Nephron progenitor cell (in vitro differentiated cells): ENCODE results near the gene CDK15.

Source experiments
- DNase-seq: peaks from one replicate; pipeline ENCODE4 v3.0.0; 2021
- H3K27ac Mint-ChIP-seq: 2 replicates; pipeline ENCODE4 v1.8.0; 2021; ENCODE audit warnings: mild to moderate bottlenecking, moderate library complexity, mixed read lengths
- H3K27me3 Mint-ChIP-seq: 2 replicates; pipeline ENCODE4 v1.8.0; 2021; ENCODE audit warnings: mild to moderate bottlenecking, low read depth, mixed read lengths; ENCODE audit not compliant: poor library complexity
- H3K36me3 Mint-ChIP-seq: 2 replicates; pipeline ENCODE4 v1.8.0; 2021; ENCODE audit warnings: low read depth, mixed read lengths
- H3K4me1 Mint-ChIP-seq: 2 replicates; pipeline ENCODE4 v1.8.0; 2021; ENCODE audit warnings: mixed read lengths
- H3K4me3 Mint-ChIP-seq: 2 replicates; pipeline ENCODE4 v1.8.0; 2021; ENCODE audit warnings: mild to moderate bottlenecking, moderate library complexity, mixed read lengths
- H3K9me3 Mint-ChIP-seq: 2 replicates; pipeline ENCODE4 v1.8.0; 2021; ENCODE audit warnings: mild to moderate bottlenecking, moderate library complexity, mixed read lengths
- CTCF ChIP-seq: fragments of 200-600 bp; sonication (generic); IDR thresholded peaks from 2 replicates; pipeline ENCODE4 v1.5.0; 2021; ENCODE audit warnings: antibody characterized with exemption

The CDK15 gene

GRCh38 chr2:201790989-201791388 is 15.3 kb upstream of the CDK15 start:
- no peak for TF ChIP-seq CTCF
- Mint-ChIP-seq H3K9me3 (no peaks in the 10 kb centered on the region), H3K4me1 (peaks cover 6% of the 10 kb centered on the region), H3K36me3 (no peaks in the 10 kb centered on the region), H3K27me3 (peaks cover 18% of the 10 kb centered on the region), H3K27ac (no peak overlapping the region), H3K4me3 (no peak overlapping the region)
- DNase-seq, result no peak

DNA sequence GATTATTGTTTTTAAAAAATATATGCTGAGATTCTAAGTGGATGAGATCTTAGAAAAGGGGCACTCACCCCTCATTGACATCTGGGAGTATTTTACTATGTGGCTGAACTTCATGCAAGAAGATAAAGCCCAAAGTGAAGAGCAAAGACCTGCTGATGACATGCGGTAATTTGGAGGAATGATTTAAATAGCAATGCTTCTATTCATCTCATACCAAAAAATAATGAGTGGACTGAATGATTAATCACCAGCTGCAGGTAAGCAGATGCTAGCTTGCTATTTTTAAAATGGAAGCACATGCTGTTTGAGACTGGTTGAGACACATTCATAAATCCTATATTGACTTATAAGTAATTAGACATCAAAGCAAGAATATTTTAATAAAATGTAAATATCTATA is 12.7 kb upstream of the CDK15 start:
- Mint-ChIP-seq H3K27ac (no peak overlapping the region), H3K27me3 (peaks cover 11% of the 10 kb centered on the region), H3K4me3 (no peak overlapping the region), H3K9me3 (no peaks in the 10 kb centered on the region), H3K36me3 (no peaks in the 10 kb centered on the region), H3K4me1 (peaks cover 25% of the 10 kb centered on the region)
- TF ChIP-seq CTCF, result no peak
- no peak for DNase-seq

- no peak for TF ChIP-seq CTCF
- DNase-seq, result no peak
- no peaks in the 10 kb centered on the region for H3K9me3 Mint-ChIP-seq
- H3K4me3 Mint-ChIP-seq, result no peak overlapping the region
- H3K4me1 Mint-ChIP-seq, result peaks cover 25% of the 10 kb centered on the region
- H3K36me3 Mint-ChIP-seq, result no peaks in the 10 kb centered on the region
- no peak overlapping the region for H3K27ac Mint-ChIP-seq
- H3K27me3 Mint-ChIP-seq, result peaks cover 4% of the 10 kb centered on the region
Measured at GRCh38 chr2:201794294-201794693, 12.0 kb upstream of the CDK15 start.

DNA sequence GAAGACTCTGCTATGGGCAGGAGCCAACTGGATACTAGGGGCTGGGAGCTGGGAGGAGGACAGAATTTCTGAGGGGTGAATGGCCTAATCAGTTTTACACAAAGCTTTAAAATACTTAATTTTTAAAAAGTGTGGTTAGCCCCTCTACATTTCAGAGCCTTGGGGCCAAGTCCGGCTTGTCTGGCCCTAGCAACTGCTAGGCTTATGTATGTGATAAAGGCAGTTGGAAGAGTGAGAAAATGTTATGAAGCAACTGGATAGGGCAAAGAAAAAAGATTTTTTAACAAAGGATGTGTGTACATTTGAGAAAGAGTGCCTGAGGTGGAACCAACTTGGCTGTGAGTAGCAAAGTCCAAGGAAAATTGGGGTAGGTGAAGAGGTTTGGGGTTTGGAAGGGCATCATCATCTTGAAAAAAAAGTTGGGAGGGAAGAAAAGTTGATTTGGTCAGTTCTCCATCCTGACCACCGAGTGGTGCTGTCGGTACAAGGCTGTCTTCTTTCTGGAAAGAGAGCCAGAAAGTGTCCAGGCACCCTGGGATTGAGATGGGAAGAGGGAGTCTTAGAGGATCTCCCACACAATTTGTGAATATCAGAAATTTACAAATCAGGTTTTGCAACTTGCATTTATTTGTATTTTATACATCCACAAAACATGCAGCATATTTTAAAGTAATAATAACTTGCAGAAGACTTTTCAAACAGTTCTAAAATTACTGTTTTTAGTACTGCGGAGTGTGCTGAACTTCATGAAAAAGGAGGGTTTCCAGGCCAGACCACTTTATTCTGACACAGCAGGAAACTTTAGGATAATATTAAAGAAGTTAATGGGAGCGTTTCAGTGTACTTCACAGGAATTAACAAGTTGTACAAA is 10.5 kb upstream of the CDK15 start:
- TF ChIP-seq CTCF, result peak; percentile 77

DNA sequence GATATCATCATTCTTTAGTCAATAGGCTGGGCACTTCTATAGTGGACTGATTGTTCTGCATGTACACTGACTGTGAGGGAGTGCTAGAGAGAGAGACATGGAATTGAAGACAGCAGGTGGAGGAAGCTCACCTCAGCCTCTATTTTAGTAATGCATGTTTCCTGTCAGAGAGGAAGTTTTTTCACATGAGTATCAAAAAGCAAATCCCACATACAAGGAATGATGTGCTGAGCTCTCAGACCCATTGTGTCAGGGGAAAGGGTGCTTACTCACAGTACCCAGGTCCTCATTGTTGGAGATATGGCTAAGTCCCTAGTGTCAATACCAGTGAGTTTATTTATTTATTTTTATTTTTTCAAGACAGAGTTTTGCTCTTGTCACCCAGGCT is 9.9 kb upstream of the CDK15 start:
- Mint-ChIP-seq H3K36me3 (no peaks in the 10 kb centered on the region), H3K27ac (no peak overlapping the region), H3K9me3 (no peaks in the 10 kb centered on the region), H3K27me3 (no peaks in the 10 kb centered on the region), H3K4me1 (peaks cover 25% of the 10 kb centered on the region), H3K4me3 (no peak overlapping the region)
- DNase-seq, result no peak
- TF ChIP-seq CTCF, result no peak

More for the DNA sequence above, 10.5 kb upstream of the CDK15 start:
- Mint-ChIP-seq H3K4me3 (no peak overlapping the region), H3K4me1 (peaks cover 25% of the 10 kb centered on the region), H3K27me3 (no peaks in the 10 kb centered on the region), H3K9me3 (no peaks in the 10 kb centered on the region), H3K36me3 (no peaks in the 10 kb centered on the region), H3K27ac (no peak overlapping the region)
- peak; percentile 52 for DNase-seq
